ENCODE measurements around the gene EPHB6.

DNA sequence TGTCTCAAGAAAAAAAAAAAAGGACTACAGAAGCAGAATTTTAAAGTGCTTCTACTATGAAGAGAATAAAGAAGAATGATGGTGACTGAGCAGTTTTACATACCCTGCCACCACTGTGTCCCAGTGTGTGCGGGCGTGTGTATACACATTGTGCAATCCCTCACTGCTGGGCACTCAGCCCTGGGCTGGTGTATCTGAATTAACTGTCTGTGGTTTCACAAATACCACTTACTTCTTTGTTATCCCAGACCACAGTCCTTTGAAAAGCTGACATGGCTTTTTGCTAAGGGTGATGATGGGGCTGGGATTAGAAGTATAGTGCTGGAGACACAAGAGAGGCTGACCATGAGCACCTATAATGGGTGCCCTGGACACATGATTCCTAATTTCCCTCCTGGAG, 51.8 kb downstream of the EPHB6 start:
- TF ChIP-seq POLR2AphosphoS5 (IDR thresholded peaks at IDR 0.05; ENCODE audit: borderline replicate concordance, low read depth, low read length) (no peak), EZH2 (IDR thresholded peaks at IDR 0.05) (no peak), FOXP2 (optimal IDR thresholded peaks at IDR 0.05; ENCODE audit: control extremely low read depth, extremely low read length, insufficient read depth) (no peak)

Data from SK-N-MC (cell line).